K562 (cell line): Measurements from ENCODE around the gene TTC38. TPM values are rescaled to one million over a fixed set of nuclear protein-coding genes. Genes with fewer than 3 reads are reported as not detected.
"Not testable (repeated sequence)": the region's sequence is repeated elsewhere in the genome, so short reads cannot be mapped to it uniquely, and the experiment has no call there.

Experiments
- ATAC-seq: fragments of 200-7000 bp; cut with Tn5 transposase; 3 replicates; pipeline ENCODE4 v1.9.1; 2020; ENCODE audit warnings: moderate library complexity
- BruUV-seq: library from RNA; stranded (reverse); fragments of 400-500 nt; replicated peaks from 2 replicates; lab custom pipeline; 2021; lab: Mats Ljungman, UMichigan
- CTCF ChIA-PET: fragments of 300-600 bp; formaldehyde crosslinking; extraction: SDS; loops from one replicate; lab custom pipeline; 2021; ENCODE audit warnings: low intra/inter-chr PET ratio; lab: Yijun Ruan, JAX
- POLR2A ChIA-PET: fragments of 300-600, 350-650 bp; sonication (Branson Sonifier 250); formaldehyde crosslinking; extraction: SDS; loops from one replicate; lab custom pipeline; 2021; ENCODE audit warnings: antibody characterized with exemption, inconsistent platforms; lab: Yijun Ruan, JAX
- DNase-seq, 4 experiments: peaks; one replicate each; pipeline versions ENCODE4 v3.0.0 to v3.0.0-alpha.2; 2011 to 2018; ENCODE audit warnings: low spot score in 3 of 4, mixed read lengths in 3 of 4; ENCODE audit errors: extremely low read depth in 1 of 4
- FAIRE-seq: peaks from 2 replicates; lab custom pipeline; 2011; peaks lifted over from hg19 to GRCh38; lab: Jason Lieb, UNC
- H2AFZ ChIP-seq: 2 replicates; pipeline ENCODE4 v1.6.0; 2011; ENCODE audit warnings: low read depth, low read length, control low read depth, inconsistent platforms
- H3K27ac ChIP-seq: fragments of 200-600 bp; 3 replicates; pipeline ENCODE4 v1.8.0; 2011; ENCODE audit warnings: low read depth, mild to moderate bottlenecking, control low read depth, inconsistent platforms, low read length, moderate library complexity, mixed read lengths; ENCODE audit errors: extremely low read depth
- H3K27me3 ChIP-seq, 2 experiments: fragments of 300-600 bp in 1 of 2; 2 replicates in 1 of 2; 3 replicates in 1 of 2; pipeline versions ENCODE4 v1.6.0 to v1.8.0; 2011; ENCODE audit warnings: inconsistent platforms in 2 of 2, low read length in 2 of 2, mild to moderate bottlenecking in 1 of 2, mixed read lengths in 1 of 2, moderate library complexity in 1 of 2; ENCODE audit not compliant: control insufficient read depth in 2 of 2, insufficient read depth in 2 of 2
- H3K36me3 ChIP-seq: fragments of 300-600 bp; 3 replicates; pipeline ENCODE4 v1.8.0; 2011; ENCODE audit warnings: mild to moderate bottlenecking, low read length, inconsistent platforms; ENCODE audit not compliant: control insufficient read depth, insufficient read depth
- H3K4me1 ChIP-seq, 2 experiments: fragments of 200-600 bp in 1 of 2; replicated peaks in 1 of 2; 2 replicates in 1 of 2; 3 replicates in 1 of 2; pipeline versions ENCODE4 v1.5.1 to v1.8.0; 2011; ENCODE audit warnings: inconsistent platforms in 2 of 2, low read length in 2 of 2, mild to moderate bottlenecking in 1 of 2, mixed read lengths in 1 of 2, moderate library complexity in 1 of 2; ENCODE audit not compliant: control insufficient read depth in 2 of 2, insufficient read depth in 2 of 2
- H3K4me2 ChIP-seq: 2 replicates; pipeline ENCODE4 v1.6.1; 2011; ENCODE audit warnings: low read length, control low read depth, inconsistent platforms, mixed read lengths; ENCODE audit not compliant: insufficient read depth
- H3K4me3 ChIP-seq: fragments of 200-600 bp; sonication (generic), shearing (Covaris generic); 2 replicates; pipeline ENCODE4 v1.5.1; 2016; ENCODE audit warnings: control low read depth, inconsistent platforms
- H3K79me2 ChIP-seq: fragments of 200-600 bp; 3 replicates; pipeline ENCODE4 v1.8.0; 2011; ENCODE audit warnings: low read length, inconsistent platforms; ENCODE audit not compliant: control insufficient read depth, insufficient read depth
- H3K9ac ChIP-seq, 2 experiments: 2 replicates each; pipeline versions ENCODE4 v1.6.0 to v1.6.1; 2011; ENCODE audit warnings: low read depth in 2 of 2, low read length in 2 of 2, control low read depth in 1 of 2, inconsistent platforms in 1 of 2, mild to moderate bottlenecking in 1 of 2, mixed read lengths in 1 of 2; ENCODE audit not compliant: insufficient read depth in 1 of 2
- H3K9me1 ChIP-seq: one replicate; pipeline ENCODE4 v1.6.0; 2011; ENCODE audit warnings: inconsistent platforms, mild to moderate bottlenecking, low read length, moderate library complexity; ENCODE audit not compliant: control insufficient read depth, insufficient read depth
- H3K9me3 ChIP-seq: replicated peaks from 2 replicates; pipeline ENCODE4 v1.5.1; 2011; ENCODE audit warnings: low read depth, low read length, inconsistent platforms; ENCODE audit not compliant: control insufficient read depth, insufficient read depth
- H4K20me1 ChIP-seq: replicated peaks from 2 replicates; pipeline ENCODE4 v1.6.1; 2011; ENCODE audit warnings: low read length, inconsistent platforms, mixed read lengths; ENCODE audit not compliant: control insufficient read depth, insufficient read depth
- GABPB2 ChIP-seq: fragments of 250-450 bp; sonication (Bioruptor Pico); conservative IDR thresholded peaks from 2 replicates; pipeline ENCODE4 v1.5.1; 2021; ENCODE audit warnings: mild to moderate bottlenecking
- GATAD2B ChIP-seq: fragments of 450-650 bp; IDR thresholded peaks from 2 replicates; pipeline ENCODE4 v1.6.1; 2017; ENCODE audit warnings: mild to moderate bottlenecking, borderline replicate concordance
- MECOM ChIP-seq: fragments of 250-450 bp; sonication (Bioruptor Pico); IDR thresholded peaks from 2 replicates; pipeline ENCODE4 v1.8.0; 2022; ENCODE audit warnings: inconsistent platforms
- NELFE ChIP-seq: IDR thresholded peaks from 2 replicates; pipeline ENCODE4 v1.6.1; 2011; ENCODE audit warnings: mild to moderate bottlenecking; ENCODE audit not compliant: insufficient read depth, insufficient read length
- POLR2AphosphoS2 ChIP-seq: IDR thresholded peaks from 2 replicates; pipeline ENCODE4 v1.6.1; 2012; ENCODE audit warnings: low read length, improper control_type of control experiment
- RAD21 ChIP-seq, 2 experiments: fragments of 250-450 bp in 1 of 2; fragments of 450-650 bp in 1 of 2; sonication (Bioruptor Pico) in 1 of 2; formaldehyde crosslinking in 1 of 2; IDR thresholded peaks in 1 of 2; conservative IDR thresholded peaks in 1 of 2; 2 replicates each; pipeline versions ENCODE4 v1.4.0 to v1.8.0; 2020 to 2022; ENCODE audit warnings: mild to moderate bottlenecking in 2 of 2, moderate library complexity in 1 of 2
- TCF3 ChIP-seq: sonication (generic); formaldehyde crosslinking; IDR thresholded peaks from 2 replicates; pipeline ENCODE4 v1.4.0; 2020; ENCODE audit warnings: mild to moderate bottlenecking, missing genetic modification reagents
- ZNF121 ChIP-seq: sonication (generic); formaldehyde crosslinking; conservative IDR thresholded peaks from 2 replicates; pipeline ENCODE4 v1.8.0; 2022; ENCODE audit warnings: missing genetic modification reagents
- ZNF124 ChIP-seq: sonication (generic); formaldehyde crosslinking; IDR thresholded peaks from 2 replicates; pipeline ENCODE4 v1.8.1; 2022; ENCODE audit warnings: missing genetic modification reagents
- WGBS: fragments of 100-300 bp; shearing (Covaris generic); methylation state at CpG from one replicate; pipeline ENCODE4 v1.1.6; 2016; ENCODE audit warnings: low coverage, mixed read lengths; ENCODE audit not compliant: insufficient coverage; ENCODE audit errors: missing lambda C conversion rate; 5-methylcytosine and 5-hydroxymethylcytosine counted together
- in situ Hi-C: fragments of 300-500 bp; cut with MboI; formaldehyde crosslinking; loops from 4 replicates; pipeline ENCODE4 v1.15.0; 2018; ENCODE audit warnings: inconsistent platforms, mixed read lengths
- intact Hi-C: fragments of 100-400 bp; cut with micrococcal nuclease; formaldehyde crosslinking; loops from 2 replicates; pipeline ENCODE4 v1.14.2; 2022
- polyA plus RNA-seq, 8 experiments: library from polyadenylated mRNA; depleted of rRNA in 4 of 8; stranded (reverse) in 5 of 8; unstranded in 3 of 8; fragments of >200 nt; fragmentation: Nextera tagmentation in 2 of 8; fragmentation: Illumina TruSeq in 1 of 8; extraction: Ambion mirVana in 2 of 8; extraction: Trizol in 1 of 8; gene quantifications; 2 replicates each; pipeline versions ENCODE4 v1.2.1 to v1.2.3, GENCODE V29; 2011 to 2014; ENCODE audit warnings: inconsistent platforms in 1 of 8, missing spikeins in 1 of 8
- total RNA-seq, 7 experiments: library from RNA; depleted of rRNA in 6 of 7; stranded (reverse); fragments of >200 nt in 6 of 7; fragmentation: Illumina TruSeq in 2 of 7; extraction: Trizol in 2 of 7; gene quantifications; 2 replicates each; pipeline versions ENCODE4 v1.2.1 to v1.2.3, GENCODE V29; 2011 to 2021; ENCODE audit warnings: low replicate concordance in 1 of 7

The TTC38 gene
- total and polyA plus RNA-seq, 9 of the 15 experiments (the other 6 are each of a cell fraction or from before 2014, with no cell fraction given), result 0.84 to 28.4 (median 18.1) TPM

GRCh38 chr22:46312848-46313247, 45.0 kb downstream of the TTC38 start:
- H4K20me1 ChIP-seq, H3K9me3 ChIP-seq, DNase-seq, ATAC-seq, H3K79me2 ChIP-seq, H3K27me3 ChIP-seq, H3K4me3 ChIP-seq, H3K9ac ChIP-seq, H3K27ac ChIP-seq, H2AFZ ChIP-seq, BruUV-seq, H3K9me1 ChIP-seq, FAIRE-seq, H3K4me1 ChIP-seq, H3K4me2 ChIP-seq: not testable (repeated sequence)
- intact Hi-C loops, result loop anchor here (5.0 kb wide), 1 partner anchor 176 kb away; no protein-coding TSS in a partner anchor
- ChIA-PET CTCF (interaction anchor here (4.5 kb wide), 1 partner anchor 190 kb away, joined by 40 read pairs; no protein-coding TSS in a partner anchor), POLR2A (interaction anchor here (0.6 to 1.1 kb wide), 3 partner anchors 8 to 55 kb away, joined by 3 read pairs; no protein-coding TSS in a partner anchor)
- peaks cover 64% of the 10 kb centered on the region; the same call in 2 of the 3 replicates for H3K36me3 ChIP-seq
- WGBS, result 100% methylated on average over 1 of the region's 2 CpGs
- peak; percentile 57 for TF ChIP-seq ZNF121 (CRISPR knock-in tag)
- in situ Hi-C loops, result loop anchor here (5.0 to 25.0 kb wide), 2 partner anchors 191 to 301 kb away; no protein-coding TSS in a partner anchor

DNA sequence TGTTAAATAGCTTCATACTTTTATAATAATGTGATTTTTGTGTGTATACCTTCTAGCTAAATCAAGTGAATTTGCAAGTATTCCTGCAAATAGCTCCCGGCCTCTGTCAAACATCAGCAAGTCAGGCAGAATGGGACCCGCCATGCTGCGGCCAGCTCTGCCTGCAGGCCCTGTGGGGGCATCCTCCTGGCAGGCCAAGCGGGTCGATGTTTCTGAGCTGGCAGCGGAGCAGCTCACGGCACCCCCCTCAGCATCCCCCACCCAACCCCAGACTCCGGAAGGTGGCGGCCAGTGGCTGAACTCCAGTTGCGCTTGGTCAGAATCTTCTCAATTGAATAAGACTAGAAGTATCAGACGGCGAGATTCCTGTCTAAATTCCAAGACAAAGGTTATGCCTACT, 48.2 kb downstream of the TTC38 start:
- ChIA-PET POLR2A (interaction anchor here (0.6 kb wide), 1 partner anchor 190 kb away, joined by 3 read pairs; no protein-coding TSS in a partner anchor), CTCF (interaction anchor here (4.5 kb wide), 1 partner anchor 193 kb away, joined by 40 read pairs; no protein-coding TSS in a partner anchor)
- no peak for FAIRE-seq
- no peak for ATAC-seq
- no peaks in the 10 kb centered on the region for H4K20me1 ChIP-seq
- H3K4me2 ChIP-seq, result no peak overlapping the region
- intact Hi-C loops (no loop called here), in situ Hi-C loops (loop anchor here (25.0 kb wide), 1 partner anchor 304 kb away; no protein-coding TSS in a partner anchor)
- H3K9ac ChIP-seq, result no peak overlapping the region
- H3K79me2 ChIP-seq, result no peaks in the 10 kb centered on the region
- no peaks in the 10 kb centered on the region for H3K9me1 ChIP-seq
- no peak overlapping the region for H2AFZ ChIP-seq
- 90% methylated on average over 10 of the region's 12 CpGs for WGBS
- no peaks in the 10 kb centered on the region for H3K27me3 ChIP-seq
- H3K4me3 ChIP-seq, result no peak overlapping the region
- peaks cover 0 to 3% of the 10 kb centered on the region in 2 experiments; a peak in 1 of 5 replicates for H3K4me1 ChIP-seq
- peaks cover 60% of the 10 kb centered on the region; the same call in 2 of the 3 replicates for H3K36me3 ChIP-seq
- no peaks in the 10 kb centered on the region for H3K9me3 ChIP-seq
- TF ChIP-seq MECOM (no peak), RAD21 (CRISPR knock-in tag; conservative IDR thresholded peaks at IDR 0.05 in 1 of 2, IDR thresholded peaks at IDR 0.05 in 1 of 2) (no peak), GABPB2 (CRISPR knock-in tag) (no peak), POLR2AphosphoS2 (no peak), NELFE (no peak), ZNF124 (CRISPR knock-in tag) (no peak), GATAD2B (no peak), TCF3 (CRISPR knock-in tag) (no peak)
- BruUV-seq, result no TSS peak
- no peak for DNase-seq
- no peak overlapping the region for H3K27ac ChIP-seq
